PFSK-1 (cell line): Measurements from ENCODE around the gene CPA4.

Source experiments
- FOXP2 ChIP-seq: optimal IDR thresholded peaks from 2 replicates; pipeline ENCODE3; 2011; ENCODE audit warnings: borderline replicate concordance, control low read depth, inconsistent platforms; ENCODE audit not compliant: insufficient read depth; ENCODE audit errors: extremely low read length, extremely low read depth
- POLR2AphosphoS5 ChIP-seq: IDR thresholded peaks from 2 replicates; pipeline ENCODE4 v1.6.1; 2012; ENCODE audit warnings: low read depth, mild to moderate bottlenecking, control low read depth, low read length, moderate library complexity
- SIN3A ChIP-seq: IDR thresholded peaks from 2 replicates; pipeline ENCODE4 v1.6.1; 2012; ENCODE audit warnings: mild to moderate bottlenecking, low read length, moderate library complexity, borderline replicate concordance; ENCODE audit not compliant: insufficient read depth
- TAF1 ChIP-seq: IDR thresholded peaks from 2 replicates; pipeline ENCODE4 v1.6.1; 2012; ENCODE audit warnings: low read length, control low read depth, borderline replicate concordance; ENCODE audit not compliant: insufficient read depth
- TF ChIP-seq, protein P1 (sequence below), 2 experiments: IDR thresholded peaks; 2 replicates each; pipeline versions ENCODE4 v1.6.1 to v1.8.0; 2011 to 2012; ENCODE audit warnings: low read depth in 2 of 2, low read length in 2 of 2, control low read depth in 1 of 2, inconsistent platforms in 1 of 2, mild to moderate bottlenecking in 1 of 2, moderate library complexity in 1 of 2; ENCODE audit not compliant: insufficient read depth in 1 of 2

The CPA4 gene

DNA sequence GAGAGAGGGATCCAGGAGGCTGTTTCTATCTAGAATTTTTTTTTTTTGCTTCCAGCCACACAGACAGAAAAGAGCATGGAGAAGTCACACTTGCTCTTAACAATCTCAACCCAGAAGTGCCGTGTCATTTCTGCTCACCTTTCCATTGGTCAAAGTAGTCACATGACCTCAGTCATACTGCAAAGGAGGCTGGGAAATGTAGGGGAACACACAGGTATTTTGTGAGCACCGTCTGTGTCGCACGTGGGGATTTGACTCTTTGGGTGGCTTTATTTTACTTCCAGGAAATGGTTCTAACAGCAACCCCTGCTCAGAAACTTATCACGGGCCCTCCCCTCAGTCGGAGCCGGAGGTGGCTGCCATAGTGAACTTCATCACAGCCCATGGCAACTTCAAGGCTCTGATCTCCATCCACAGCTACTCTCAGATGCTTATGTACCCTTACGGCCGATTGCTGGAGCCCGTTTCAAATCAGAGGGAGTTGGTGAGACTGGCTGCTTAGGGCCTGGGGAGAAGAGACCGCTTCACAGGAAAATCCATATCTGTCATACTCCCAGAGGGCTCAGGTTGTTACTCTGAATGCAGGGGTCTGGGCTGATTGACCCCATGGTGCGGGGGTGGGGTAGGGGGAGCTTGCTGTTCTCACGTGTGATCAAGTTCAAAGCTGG is 74.3 kb downstream of the CPA4 start:
- TF ChIP-seq, protein P1, sequence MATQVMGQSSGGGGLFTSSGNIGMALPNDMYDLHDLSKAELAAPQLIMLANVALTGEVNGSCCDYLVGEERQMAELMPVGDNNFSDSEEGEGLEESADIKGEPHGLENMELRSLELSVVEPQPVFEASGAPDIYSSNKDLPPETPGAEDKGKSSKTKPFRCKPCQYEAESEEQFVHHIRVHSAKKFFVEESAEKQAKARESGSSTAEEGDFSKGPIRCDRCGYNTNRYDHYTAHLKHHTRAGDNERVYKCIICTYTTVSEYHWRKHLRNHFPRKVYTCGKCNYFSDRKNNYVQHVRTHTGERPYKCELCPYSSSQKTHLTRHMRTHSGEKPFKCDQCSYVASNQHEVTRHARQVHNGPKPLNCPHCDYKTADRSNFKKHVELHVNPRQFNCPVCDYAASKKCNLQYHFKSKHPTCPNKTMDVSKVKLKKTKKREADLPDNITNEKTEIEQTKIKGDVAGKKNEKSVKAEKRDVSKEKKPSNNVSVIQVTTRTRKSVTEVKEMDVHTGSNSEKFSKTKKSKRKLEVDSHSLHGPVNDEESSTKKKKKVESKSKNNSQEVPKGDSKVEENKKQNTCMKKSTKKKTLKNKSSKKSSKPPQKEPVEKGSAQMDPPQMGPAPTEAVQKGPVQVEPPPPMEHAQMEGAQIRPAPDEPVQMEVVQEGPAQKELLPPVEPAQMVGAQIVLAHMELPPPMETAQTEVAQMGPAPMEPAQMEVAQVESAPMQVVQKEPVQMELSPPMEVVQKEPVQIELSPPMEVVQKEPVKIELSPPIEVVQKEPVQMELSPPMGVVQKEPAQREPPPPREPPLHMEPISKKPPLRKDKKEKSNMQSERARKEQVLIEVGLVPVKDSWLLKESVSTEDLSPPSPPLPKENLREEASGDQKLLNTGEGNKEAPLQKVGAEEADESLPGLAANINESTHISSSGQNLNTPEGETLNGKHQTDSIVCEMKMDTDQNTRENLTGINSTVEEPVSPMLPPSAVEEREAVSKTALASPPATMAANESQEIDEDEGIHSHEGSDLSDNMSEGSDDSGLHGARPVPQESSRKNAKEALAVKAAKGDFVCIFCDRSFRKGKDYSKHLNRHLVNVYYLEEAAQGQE (IDR thresholded peaks at IDR 0.05; ENCODE audit: insufficient read depth in 1 of 2, low read depth in 2 of 2, low read length in 2 of 2), result no peak
- TF ChIP-seq TAF1, result no peak
- no peak for TF ChIP-seq SIN3A
- TF ChIP-seq POLR2AphosphoS5, result no peak
- no peak for TF ChIP-seq FOXP2

DNA sequence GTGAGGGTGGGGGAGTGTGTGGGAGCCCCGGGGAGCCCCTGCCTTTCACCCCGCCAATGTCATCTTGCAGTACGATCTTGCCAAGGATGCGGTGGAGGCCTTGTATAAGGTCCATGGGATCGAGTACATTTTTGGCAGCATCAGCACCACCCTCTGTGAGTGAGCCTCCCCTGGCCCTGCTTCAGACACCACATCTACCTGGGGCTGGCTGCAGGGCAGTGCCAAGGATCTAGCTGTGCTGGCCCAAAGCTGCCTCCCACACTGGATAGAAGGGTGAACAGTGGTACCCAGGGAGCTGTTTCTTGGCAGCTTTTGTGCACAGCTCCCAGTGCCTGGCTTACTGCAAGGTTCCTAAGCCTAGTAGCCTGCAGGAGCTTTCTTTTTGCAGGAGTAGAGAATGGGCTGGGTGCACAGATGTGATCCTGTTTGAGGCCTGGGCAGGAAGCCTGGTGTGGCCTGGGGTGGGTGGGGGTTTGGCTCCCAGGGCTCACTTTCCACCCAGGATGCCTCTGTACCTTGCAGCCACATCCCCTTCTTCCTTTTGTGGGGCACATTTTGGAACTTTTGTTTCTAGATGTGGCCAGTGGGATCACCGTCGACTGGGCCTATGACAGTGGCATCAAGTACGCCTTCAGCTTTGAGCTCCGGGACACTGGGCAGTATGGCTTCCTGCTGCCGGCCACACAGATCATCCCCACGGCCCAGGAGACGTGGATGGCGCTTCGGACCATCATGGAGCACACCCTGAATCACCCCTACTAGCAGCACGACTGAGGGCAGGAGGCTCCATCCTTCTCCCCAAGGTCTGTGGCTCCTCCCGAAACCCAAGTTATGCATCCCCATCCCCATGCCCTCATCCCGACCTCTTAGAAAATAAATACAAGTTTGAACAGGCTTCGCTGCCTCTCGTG is 75.1 kb downstream of the CPA4 start:
- TF ChIP-seq TAF1 (no peak), FOXP2 (no peak), POLR2AphosphoS5 (no peak), SIN3A (no peak)
- TF ChIP-seq, protein P1 (IDR thresholded peaks at IDR 0.05; ENCODE audit: insufficient read depth in 1 of 2, low read depth in 2 of 2, low read length in 2 of 2), result no peak

- no peak for TF ChIP-seq FOXP2
- no peak for TF ChIP-seq SIN3A
- TF ChIP-seq POLR2AphosphoS5, result no peak
- TF ChIP-seq, protein P1 (IDR thresholded peaks at IDR 0.05; ENCODE audit: insufficient read depth in 1 of 2, low read depth in 2 of 2, low read length in 2 of 2), result no peak
- TF ChIP-seq TAF1, result no peak
Observed at GRCh38 chr7:130369110-130369711, 76.2 kb downstream of the CPA4 start.

DNA sequence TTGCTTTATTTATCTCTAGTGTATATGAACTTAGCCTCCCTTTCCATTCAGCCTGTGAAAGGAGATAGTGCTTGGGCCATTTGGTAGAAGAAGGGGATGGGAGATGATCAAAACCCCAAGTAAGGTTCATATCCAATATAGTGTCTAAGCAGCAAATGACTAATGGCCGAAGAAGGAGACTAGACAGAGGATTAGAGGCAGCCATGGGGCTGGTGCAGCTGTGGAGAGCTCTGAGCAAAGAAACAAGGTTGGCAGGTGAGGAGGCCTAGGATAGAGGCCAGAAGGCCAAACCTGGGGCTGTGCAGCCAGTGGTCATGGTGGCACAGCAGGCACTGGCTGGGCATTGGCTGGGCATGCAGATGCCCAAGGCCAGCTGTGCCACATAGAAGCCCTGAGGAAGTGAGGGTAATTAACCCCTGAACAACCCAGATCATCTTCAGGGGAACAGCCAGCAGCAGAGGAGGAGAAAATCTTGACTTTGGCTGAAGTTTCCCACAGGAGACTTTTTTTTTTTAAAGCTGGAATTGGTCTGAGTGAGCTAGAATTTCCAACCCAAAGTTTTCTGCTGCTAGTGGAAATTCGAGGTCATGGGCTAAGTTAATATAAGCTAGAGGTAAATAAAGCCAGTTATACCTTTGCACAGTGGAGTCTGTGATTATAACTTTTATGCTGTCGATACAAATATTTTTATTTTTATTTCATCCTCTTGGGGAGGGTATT is 77.0 kb downstream of the CPA4 start:
- TF ChIP-seq, protein P1 (IDR thresholded peaks at IDR 0.05; ENCODE audit: insufficient read depth in 1 of 2, low read depth in 2 of 2, low read length in 2 of 2), result no peak
- no peak for TF ChIP-seq TAF1
- TF ChIP-seq POLR2AphosphoS5, result no peak
- no peak for TF ChIP-seq SIN3A
- no peak for TF ChIP-seq FOXP2
